ENCODE results near the gene TM6SF1. TPM values are rescaled to one million over a fixed set of nuclear protein-coding genes. Genes with fewer than 3 reads are reported as not detected.

TM6SF1 gene
- total and polyA plus RNA-seq, 9 of the 15 experiments (the other 6 are each of a cell fraction or from before 2014, with no cell fraction given): 1.0 to 5.6 (median 3.5) TPM

DNA sequence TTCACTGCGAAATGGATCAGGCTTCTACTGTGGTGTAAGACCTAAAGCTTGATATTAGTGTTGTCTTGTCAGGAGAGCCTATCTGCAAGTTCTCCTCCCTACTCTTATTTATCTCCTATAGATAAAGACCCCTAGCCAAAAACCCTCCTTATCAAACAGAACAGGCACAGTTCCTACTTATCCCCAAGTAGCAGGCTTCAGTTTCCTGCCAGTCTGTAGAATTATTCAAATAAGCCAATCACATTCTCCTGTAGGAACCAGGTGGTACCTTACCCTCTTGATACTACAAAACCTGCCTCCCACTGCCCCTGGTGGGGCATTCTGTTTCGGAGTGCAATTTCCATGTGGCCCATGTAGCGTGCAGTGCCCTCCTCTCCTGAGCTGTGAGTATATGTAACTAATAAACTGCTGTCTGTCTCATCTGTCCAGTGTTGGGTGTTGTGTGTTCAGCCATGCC lies 71.5 kb downstream of the TM6SF1 start (continued):
- no peak for TF ChIP-seq ARID3B (CRISPR knock-in tag; IDR thresholded peaks at IDR 0.05; ENCODE audit: borderline replicate concordance)
- no peak for TF ChIP-seq RBM34 (IDR thresholded peaks at IDR 0.05; ENCODE audit: borderline replicate concordance, insufficient read depth, low read length)
- TF ChIP-seq CAMTA2 (CRISPR knock-in tag; conservative IDR thresholded peaks at IDR 0.05): no peak
- no peak for TF ChIP-seq MAFF (IDR thresholded peaks at IDR 0.05; ENCODE audit: low read length)
- no peak for TF ChIP-seq TCF7 (IDR thresholded peaks at IDR 0.05; ENCODE audit: borderline replicate concordance)
- peak; percentile 89 for TF ChIP-seq ARID1B (IDR thresholded peaks at IDR 0.05)
- TF ChIP-seq PCBP2 (IDR thresholded peaks at IDR 0.05; ENCODE audit: low read depth, low read length, poor library complexity, severe bottlenecking): no peak
- TF ChIP-seq NFIC (IDR thresholded peaks at IDR 0.05): 0 out of 2 replicates have a peak, but pooled peaks have one; percentile 25
- no peak for TF ChIP-seq TCFL5 (CRISPR knock-in tag; conservative IDR thresholded peaks at IDR 0.05)
- TF ChIP-seq ZBTB34 (CRISPR knock-in tag; IDR thresholded peaks at IDR 0.05): no peak
- TF ChIP-seq ZKSCAN1 (IDR thresholded peaks at IDR 0.05; ENCODE audit: low read depth, low read length): no peak
- no peak for TF ChIP-seq ZBTB7A (IDR thresholded peaks at IDR 0.05; ENCODE audit: borderline replicate concordance, control insufficient read depth, low read depth, low read length)
- TF ChIP-seq ILK (tag; IDR thresholded peaks at IDR 0.05; ENCODE audit: borderline replicate concordance, low read depth): no peak
- peak in 1 of 2 experiments; percentile 11; a peak in 1 of 4 replicates for TF ChIP-seq KDM1A (IDR thresholded peaks at IDR 0.05)
- no peak for TF ChIP-seq ZC3H11A (IDR thresholded peaks at IDR 0.05; ENCODE audit: low read depth, low read length)
- TF ChIP-seq MED1 (CRISPR knock-in tag; IDR thresholded peaks at IDR 0.05; ENCODE audit: borderline replicate concordance): no peak
- no peak for TF ChIP-seq YY1 (IDR thresholded peaks at IDR 0.05; ENCODE audit: borderline replicate concordance in 1 of 3, control insufficient read depth in 1 of 3, extremely low read depth in 1 of 3, insufficient read depth in 3 of 3, insufficient read length in 1 of 3, insufficient replicate concordance in 2 of 3, low read depth in 1 of 3, low read length in 2 of 3)
- TF ChIP-seq ZNF766 (CRISPR knock-in tag; conservative IDR thresholded peaks at IDR 0.05): 0 out of 2 replicates have a peak, but pooled peaks have one; percentile 49
- TF ChIP-seq POLR2A (conservative IDR thresholded peaks at IDR 0.05): no peak
- no peak for TF ChIP-seq RBFOX2 (IDR thresholded peaks at IDR 0.05; ENCODE audit: low read depth, low read length)
- TF ChIP-seq NFXL1 (CRISPR knock-in tag; IDR thresholded peaks at IDR 0.05): no peak
- TF ChIP-seq ZNF311 (CRISPR knock-in tag; IDR thresholded peaks at IDR 0.05): no peak
- TF ChIP-seq, protein P1, sequence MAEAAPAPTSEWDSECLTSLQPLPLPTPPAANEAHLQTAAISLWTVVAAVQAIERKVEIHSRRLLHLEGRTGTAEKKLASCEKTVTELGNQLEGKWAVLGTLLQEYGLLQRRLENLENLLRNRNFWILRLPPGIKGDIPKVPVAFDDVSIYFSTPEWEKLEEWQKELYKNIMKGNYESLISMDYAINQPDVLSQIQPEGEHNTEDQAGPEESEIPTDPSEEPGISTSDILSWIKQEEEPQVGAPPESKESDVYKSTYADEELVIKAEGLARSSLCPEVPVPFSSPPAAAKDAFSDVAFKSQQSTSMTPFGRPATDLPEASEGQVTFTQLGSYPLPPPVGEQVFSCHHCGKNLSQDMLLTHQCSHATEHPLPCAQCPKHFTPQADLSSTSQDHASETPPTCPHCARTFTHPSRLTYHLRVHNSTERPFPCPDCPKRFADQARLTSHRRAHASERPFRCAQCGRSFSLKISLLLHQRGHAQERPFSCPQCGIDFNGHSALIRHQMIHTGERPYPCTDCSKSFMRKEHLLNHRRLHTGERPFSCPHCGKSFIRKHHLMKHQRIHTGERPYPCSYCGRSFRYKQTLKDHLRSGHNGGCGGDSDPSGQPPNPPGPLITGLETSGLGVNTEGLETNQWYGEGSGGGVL (CRISPR knock-in tag; IDR thresholded peaks at IDR 0.05): no peak
- TF ChIP-seq KHSRP (IDR thresholded peaks at IDR 0.05): no peak
- no peak for TF ChIP-seq NR2C1 (IDR thresholded peaks at IDR 0.05)
- TF ChIP-seq NR2C1 (tag; IDR thresholded peaks at IDR 0.05): no peak

Data from K562 (cell line).